PC-3 (cell line): ENCODE results near the gene CNOT8.

Source experiments
- EZH2 ChIP-seq: fragments of 300-600 bp; sonication (generic); IDR thresholded peaks from one replicate; pipeline ENCODE4 v1.6.1; 2017; ENCODE audit warnings: antibody characterized with exemption, mild to moderate bottlenecking, low read length; ENCODE audit not compliant: unreplicated experiment
- EZH2phosphoT487 ChIP-seq: fragments of 300-600 bp; sonication (generic); IDR thresholded peaks from 2 replicates; pipeline ENCODE4 v1.6.1; 2018; ENCODE audit warnings: mild to moderate bottlenecking, antibody characterized with exemption, low read length, borderline replicate concordance
- TF ChIP-seq, protein P1 (sequence below): fragments of 300-600 bp; sonication (generic); conservative IDR thresholded peaks from 2 replicates; pipeline ENCODE4 v1.5.1; 2017; ENCODE audit warnings: antibody characterized with exemption, low read depth, mild to moderate bottlenecking, low read length

DNA sequence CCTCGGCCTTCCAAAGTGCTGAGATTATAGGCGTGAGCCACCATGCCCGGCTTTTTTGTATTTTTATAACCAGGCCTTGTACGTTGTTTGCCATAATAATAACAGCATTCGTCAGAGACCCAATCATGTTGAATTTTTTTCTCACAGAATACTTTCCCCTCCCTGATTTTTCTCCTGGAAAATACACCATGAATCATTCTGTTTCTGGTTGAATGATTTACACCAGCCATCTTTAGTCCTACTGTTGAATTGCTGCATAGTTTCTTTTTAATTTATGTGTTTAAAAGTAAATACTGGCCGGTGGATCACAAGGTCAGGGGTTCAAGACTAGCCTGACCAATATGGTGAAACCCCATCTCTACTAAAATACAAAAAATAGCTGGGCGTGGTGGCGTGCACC is 3.5 kb downstream of the CNOT8 start:
- TF ChIP-seq, protein P1, sequence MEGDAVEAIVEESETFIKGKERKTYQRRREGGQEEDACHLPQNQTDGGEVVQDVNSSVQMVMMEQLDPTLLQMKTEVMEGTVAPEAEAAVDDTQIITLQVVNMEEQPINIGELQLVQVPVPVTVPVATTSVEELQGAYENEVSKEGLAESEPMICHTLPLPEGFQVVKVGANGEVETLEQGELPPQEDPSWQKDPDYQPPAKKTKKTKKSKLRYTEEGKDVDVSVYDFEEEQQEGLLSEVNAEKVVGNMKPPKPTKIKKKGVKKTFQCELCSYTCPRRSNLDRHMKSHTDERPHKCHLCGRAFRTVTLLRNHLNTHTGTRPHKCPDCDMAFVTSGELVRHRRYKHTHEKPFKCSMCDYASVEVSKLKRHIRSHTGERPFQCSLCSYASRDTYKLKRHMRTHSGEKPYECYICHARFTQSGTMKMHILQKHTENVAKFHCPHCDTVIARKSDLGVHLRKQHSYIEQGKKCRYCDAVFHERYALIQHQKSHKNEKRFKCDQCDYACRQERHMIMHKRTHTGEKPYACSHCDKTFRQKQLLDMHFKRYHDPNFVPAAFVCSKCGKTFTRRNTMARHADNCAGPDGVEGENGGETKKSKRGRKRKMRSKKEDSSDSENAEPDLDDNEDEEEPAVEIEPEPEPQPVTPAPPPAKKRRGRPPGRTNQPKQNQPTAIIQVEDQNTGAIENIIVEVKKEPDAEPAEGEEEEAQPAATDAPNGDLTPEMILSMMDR: no peak
- no peak for TF ChIP-seq EZH2
- TF ChIP-seq EZH2phosphoT487: no peak
